KMS-11 (cell line): ENCODE results near the gene EEA1.

Experiments used
- H2AFZ ChIP-seq: fragments of 200-600 bp; sonication (generic); 2 replicates; pipeline ENCODE4 v1.6.1; 2016; ENCODE audit warnings: antibody characterized with exemption, mixed run types, low read depth
- H3K27ac ChIP-seq: fragments of 200-600 bp; sonication (generic); 2 replicates; pipeline ENCODE4 v1.6.1; 2016; ENCODE audit warnings: mild to moderate bottlenecking, mixed run types
- H3K27me3 ChIP-seq: fragments of 200-600 bp; sonication (generic); 2 replicates; pipeline ENCODE4 v1.6.1; 2017; ENCODE audit warnings: mild to moderate bottlenecking, low read depth, mixed run types, moderate library complexity; ENCODE audit not compliant: insufficient read depth
- H3K36me3 ChIP-seq: fragments of 200-600 bp; sonication (generic); 2 replicates; pipeline ENCODE4 v1.6.1; 2017; ENCODE audit warnings: mild to moderate bottlenecking, mixed run types; ENCODE audit not compliant: insufficient read depth
- H3K4me1 ChIP-seq: fragments of 200-600 bp; sonication (generic); 2 replicates; pipeline ENCODE4 v1.6.1; 2016; ENCODE audit warnings: mild to moderate bottlenecking, low read depth, mixed run types; ENCODE audit not compliant: poor library complexity, severe bottlenecking
- H3K4me2 ChIP-seq: fragments of 200-600 bp; sonication (generic); 2 replicates; pipeline ENCODE4 v1.7.0; 2016; ENCODE audit warnings: mild to moderate bottlenecking, mixed run types
- H3K4me3 ChIP-seq: fragments of 200-600 bp; sonication (generic); IDR thresholded peaks from 2 replicates; pipeline ENCODE4 v1.6.1; 2017; ENCODE audit warnings: low read depth, low read length, mixed read lengths; ENCODE audit not compliant: insufficient read depth
- H3K79me2 ChIP-seq: fragments of 200-600 bp; sonication (generic); 2 replicates; pipeline ENCODE4 v1.6.1; 2016; ENCODE audit warnings: low read depth, mixed run types; ENCODE audit not compliant: insufficient read depth
- H3K9ac ChIP-seq: fragments of 200-600 bp; sonication (generic); 2 replicates; pipeline ENCODE4 v1.6.1; 2016; ENCODE audit warnings: mild to moderate bottlenecking, mixed run types
- H4K20me1 ChIP-seq: fragments of 200-600 bp; sonication (generic); 2 replicates; pipeline ENCODE4 v1.6.1; 2016; ENCODE audit warnings: mild to moderate bottlenecking, mixed run types; ENCODE audit not compliant: insufficient read depth
- CTCF ChIP-seq: fragments of 200-600 bp; sonication (generic); conservative IDR thresholded peaks from 2 replicates; pipeline ENCODE4 v1.6.1; 2017; ENCODE audit warnings: low read depth, mild to moderate bottlenecking, antibody characterized with exemption, low read length, moderate library complexity, mixed read lengths

The EEA1 gene

GRCh38 chr12:92863251-92863650 lies 65.8 kb downstream of the EEA1 start:
- Histone ChIP-seq H3K79me2 (no peaks in the 10 kb centered on the region), H3K27me3 (no peaks in the 10 kb centered on the region), H3K4me3 (no peak overlapping the region), H2AFZ (no peak overlapping the region), H3K27ac (no peak overlapping the region), H3K4me2 (no peak overlapping the region), H3K9ac (no peak overlapping the region), H3K36me3 (no peaks in the 10 kb centered on the region), H4K20me1 (no peaks in the 10 kb centered on the region), H3K4me1 (no peaks in the 10 kb centered on the region)
- no peak for TF ChIP-seq CTCF

GRCh38 chr12:92861381-92861780 lies 67.7 kb downstream of the EEA1 start:
- H3K4me2 ChIP-seq: no peak overlapping the region
- no peaks in the 10 kb centered on the region for H3K27me3 ChIP-seq
- TF ChIP-seq CTCF: no peak
- H3K36me3 ChIP-seq: no peaks in the 10 kb centered on the region
- no peaks in the 10 kb centered on the region for H3K4me1 ChIP-seq
- no peak overlapping the region for H3K4me3 ChIP-seq
- no peak overlapping the region for H2AFZ ChIP-seq
- H3K79me2 ChIP-seq: no peaks in the 10 kb centered on the region
- no peak overlapping the region for H3K27ac ChIP-seq
- H3K9ac ChIP-seq: no peak overlapping the region
- no peaks in the 10 kb centered on the region for H4K20me1 ChIP-seq

- Histone ChIP-seq H3K4me2 (no peak overlapping the region), H3K36me3 (no peaks in the 10 kb centered on the region), H3K27ac (no peak overlapping the region), H3K79me2 (no peaks in the 10 kb centered on the region), H2AFZ (no peak overlapping the region), H3K4me3 (no peak overlapping the region), H3K27me3 (no peaks in the 10 kb centered on the region), H4K20me1 (no peaks in the 10 kb centered on the region), H3K4me1 (no peaks in the 10 kb centered on the region), H3K9ac (no peak overlapping the region)
- no peak for TF ChIP-seq CTCF
Measured at GRCh38 chr12:92860521-92860920, 68.6 kb downstream of the EEA1 start.

GRCh38 chr12:92859650-92860386 lies 69.3 kb downstream of the EEA1 start:
- Histone ChIP-seq H2AFZ (no peak overlapping the region), H3K4me1 (no peaks in the 10 kb centered on the region), H3K36me3 (no peaks in the 10 kb centered on the region), H4K20me1 (no peaks in the 10 kb centered on the region), H3K27ac (no peak overlapping the region), H3K4me3 (no peak overlapping the region), H3K9ac (no peak overlapping the region), H3K27me3 (no peaks in the 10 kb centered on the region), H3K4me2 (no peak overlapping the region), H3K79me2 (no peaks in the 10 kb centered on the region)
- TF ChIP-seq CTCF: no peak
